Smooth muscle cell of the brain vasculature (primary cell): ENCODE measurements around the gene DTNB.
"Not testable (repeated sequence)": the region's sequence is repeated elsewhere in the genome, so short reads cannot be mapped to it uniquely, and the experiment has no call there.

Source experiments
- DNase-seq: peaks from one replicate; pipeline ENCODE4 v3.0.0-alpha.2; 2012; ENCODE audit warnings: low read depth, low spot score

Gene DTNB

DNA sequence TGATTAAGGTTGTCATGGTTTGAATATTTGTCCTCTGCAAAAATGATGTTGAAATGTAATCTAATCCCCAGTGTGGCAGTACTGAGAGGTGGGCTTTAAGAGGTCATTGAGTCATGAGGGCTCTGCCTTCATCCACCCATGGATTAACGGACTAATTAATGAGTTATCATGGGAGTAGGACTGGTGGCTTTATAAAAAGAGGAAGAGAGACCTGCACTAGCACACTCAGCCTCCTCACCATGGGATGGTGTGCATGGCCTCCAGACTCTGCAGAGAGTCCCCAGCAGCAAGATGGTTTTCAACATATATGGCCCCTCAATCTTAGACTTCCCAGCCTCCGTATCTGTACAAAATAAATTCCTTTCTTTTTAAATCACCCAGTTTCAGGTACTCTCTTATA lies 41.0 kb downstream of the DTNB start:
- DNase-seq, result no peak

DNA sequence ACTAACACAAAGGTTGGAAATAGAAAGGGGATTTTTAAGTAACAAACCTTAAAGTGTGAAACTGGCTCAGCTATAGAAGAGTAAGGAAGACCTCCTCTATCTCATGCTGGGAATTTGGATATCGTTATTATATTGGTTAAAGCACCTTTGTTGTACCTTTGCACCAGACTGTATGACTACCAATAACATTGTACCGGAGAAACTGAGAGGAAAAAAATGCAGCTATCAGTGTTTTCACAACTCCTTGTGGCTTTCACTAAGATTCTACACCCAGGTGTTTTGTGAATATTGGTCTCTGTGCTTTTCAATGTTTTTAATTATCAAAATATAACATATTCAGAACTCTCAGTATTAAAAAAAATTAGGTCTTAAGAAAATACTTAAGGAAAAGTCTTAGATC lies 48.7 kb downstream of the DTNB start:
- DNase-seq, result no peak

DNA sequence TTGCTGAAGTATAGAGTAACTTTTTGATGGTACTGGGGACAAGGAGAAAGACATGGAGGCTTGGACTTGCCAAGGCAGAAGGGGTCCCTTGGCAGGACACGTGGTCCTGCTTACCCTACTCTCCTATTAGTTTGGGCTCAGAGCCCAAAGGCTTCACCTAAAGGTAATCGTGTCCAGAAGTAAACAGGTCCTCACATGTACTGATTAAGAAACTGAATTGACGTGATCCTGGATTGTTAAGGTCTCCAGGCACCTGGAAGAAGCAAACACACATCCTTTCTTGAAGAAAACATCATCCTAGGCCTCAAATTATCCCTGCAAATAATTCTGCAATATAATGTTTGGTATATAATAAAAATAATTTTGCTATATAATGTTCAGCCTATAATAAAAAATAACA lies 50.0 kb downstream of the DTNB start:
- no peak for DNase-seq

DNA sequence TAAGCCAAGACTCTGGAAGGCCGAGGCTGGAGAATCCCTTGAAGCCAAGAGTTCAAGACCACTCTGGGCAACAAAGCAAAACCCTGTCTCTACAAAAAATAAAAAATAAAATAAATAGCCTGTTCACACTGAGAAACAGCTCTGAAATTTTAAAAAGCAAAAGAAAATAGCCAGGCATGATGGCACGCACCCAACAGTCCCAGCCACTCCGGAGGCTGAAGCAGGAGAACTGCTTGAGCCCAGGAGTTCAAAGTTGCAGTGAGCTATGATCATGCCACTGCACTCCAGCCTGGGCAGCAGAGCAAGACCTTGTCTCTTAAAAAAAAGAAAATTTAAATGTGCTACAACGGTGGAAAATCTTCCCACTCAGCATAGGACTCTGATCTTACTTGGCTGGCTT lies 52.7 kb downstream of the DTNB start:
- no peak for DNase-seq

DNA sequence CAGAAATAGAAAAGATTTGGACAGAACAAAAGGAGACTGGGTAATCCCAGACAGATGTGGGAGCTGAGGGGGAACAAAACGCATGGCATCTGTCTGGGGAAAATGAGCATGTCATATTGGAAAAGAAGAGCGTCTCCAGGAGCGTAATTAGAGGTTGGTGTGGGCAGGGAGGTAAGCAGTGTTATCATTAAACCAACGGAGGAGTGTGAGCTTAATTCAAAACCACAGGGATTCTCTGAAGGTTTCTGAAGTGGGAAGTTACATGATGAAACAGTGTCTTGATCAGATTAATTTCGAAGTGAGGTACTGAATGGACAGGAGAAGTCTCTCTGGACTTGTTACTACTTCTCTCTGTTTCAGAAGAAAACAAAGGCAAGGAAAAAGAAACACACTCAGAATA lies 53.3 kb downstream of the DTNB start:
- DNase-seq, result no peak

DNA sequence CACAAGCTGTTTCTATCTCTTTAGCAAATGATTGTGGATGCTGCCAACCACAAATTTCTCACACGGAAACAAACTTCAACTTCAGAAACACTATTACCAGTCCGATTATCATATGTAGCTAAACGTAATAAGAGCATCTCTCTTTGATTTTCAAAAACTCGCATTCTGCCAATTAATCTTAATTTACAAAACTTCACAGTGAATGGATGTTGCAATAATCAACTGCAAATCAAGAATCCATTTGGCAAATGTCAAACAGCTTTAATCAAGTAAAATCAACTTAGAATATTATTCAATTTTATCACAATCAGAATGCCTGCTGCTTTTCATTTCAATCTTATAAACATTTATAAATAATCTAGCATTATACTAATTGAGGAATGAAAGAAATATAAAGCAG lies 54.2 kb downstream of the DTNB start:
- no peak for DNase-seq

DNA sequence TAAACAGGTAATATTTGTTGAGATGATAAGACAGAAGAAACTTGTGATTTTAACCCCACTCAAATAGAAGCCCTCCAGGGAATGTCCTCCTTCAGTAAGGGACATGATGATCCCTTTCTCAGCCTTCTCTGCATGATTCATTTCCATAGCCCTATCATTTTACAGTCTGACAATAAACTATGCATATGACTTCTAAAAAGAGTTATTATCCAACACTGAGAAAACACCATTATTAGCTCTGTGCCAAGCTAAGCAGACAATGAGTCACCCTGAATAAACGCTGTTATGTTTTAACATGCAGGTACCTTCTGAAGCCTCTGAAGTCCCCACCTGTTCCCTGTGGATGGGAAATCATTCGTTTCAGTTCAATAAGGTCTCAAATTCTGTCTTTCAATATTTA lies 54.7 kb downstream of the DTNB start:
- DNase-seq, result peak; percentile 57

DNA sequence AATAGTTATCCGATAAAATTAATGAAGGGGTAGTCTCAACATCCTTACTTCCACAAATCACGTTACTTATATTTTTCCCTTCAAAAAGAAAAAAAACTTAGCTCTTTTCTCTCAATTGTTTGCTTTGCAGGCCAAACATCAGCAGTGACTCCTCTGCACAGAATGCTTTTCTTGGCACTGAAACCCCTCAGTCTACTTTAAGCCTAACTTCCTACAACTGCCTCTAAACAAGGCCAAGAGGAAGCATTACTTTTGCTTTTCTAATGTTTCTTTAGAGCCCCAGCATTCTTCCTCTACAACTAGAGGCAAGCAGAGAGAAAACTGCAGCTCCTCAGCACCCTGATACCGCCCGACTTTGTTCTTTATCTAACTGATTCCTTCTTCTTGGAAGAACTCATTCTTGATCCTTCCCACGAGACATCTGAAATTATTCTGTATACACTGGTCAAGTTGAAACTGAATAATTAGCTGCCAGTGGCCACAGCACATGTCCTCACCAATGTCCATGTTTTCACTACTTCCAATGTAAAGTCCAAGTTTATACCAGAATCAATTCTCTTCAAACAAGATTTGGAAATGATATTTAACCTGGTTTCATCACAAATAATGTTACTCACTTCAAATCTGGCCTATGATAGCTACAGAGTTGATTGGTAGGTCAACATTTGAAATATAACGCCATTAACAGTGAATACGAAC lies 55.3 kb downstream of the DTNB start:
- DNase-seq, result peak; percentile 79

DNA sequence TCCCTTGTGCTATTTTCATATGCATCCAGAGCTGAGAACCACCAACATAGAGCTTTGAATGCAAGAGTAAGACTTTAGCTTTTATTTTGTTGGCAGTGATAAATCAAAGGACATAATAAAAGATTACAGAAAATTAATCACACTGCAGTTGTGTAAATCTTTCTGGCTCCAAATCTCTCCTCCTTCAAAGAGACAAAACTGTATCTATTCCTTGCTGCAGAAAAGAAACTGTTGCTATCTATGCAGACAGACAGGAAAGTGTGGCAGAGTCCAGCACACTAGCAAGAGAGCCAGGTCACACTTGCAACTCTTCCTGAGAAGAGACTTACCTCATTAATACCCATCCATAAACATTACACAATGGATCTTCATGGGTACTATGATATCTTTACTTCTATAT lies 57.5 kb downstream of the DTNB start:
- no peak for DNase-seq

DNA sequence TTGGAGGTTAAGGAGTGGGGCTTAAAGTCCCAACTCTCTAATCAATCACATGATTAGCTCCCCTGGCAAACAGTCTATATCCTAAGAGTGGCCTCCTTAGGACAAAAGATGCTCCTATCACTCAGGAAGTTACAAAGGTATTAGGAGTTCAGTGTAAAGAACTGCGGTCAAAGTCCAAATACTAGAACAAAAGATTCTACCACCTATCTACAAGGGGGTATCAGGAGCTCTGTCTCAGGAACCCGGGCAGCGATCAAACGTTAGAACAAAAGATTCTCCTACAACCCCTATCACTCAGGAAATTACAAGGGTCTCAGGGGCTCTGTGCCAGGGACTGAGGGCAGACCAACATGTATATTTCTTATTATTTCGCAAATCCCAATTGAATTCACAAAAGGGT lies 58.0 kb downstream of the DTNB start:
- DNase-seq, result no peak

DNA sequence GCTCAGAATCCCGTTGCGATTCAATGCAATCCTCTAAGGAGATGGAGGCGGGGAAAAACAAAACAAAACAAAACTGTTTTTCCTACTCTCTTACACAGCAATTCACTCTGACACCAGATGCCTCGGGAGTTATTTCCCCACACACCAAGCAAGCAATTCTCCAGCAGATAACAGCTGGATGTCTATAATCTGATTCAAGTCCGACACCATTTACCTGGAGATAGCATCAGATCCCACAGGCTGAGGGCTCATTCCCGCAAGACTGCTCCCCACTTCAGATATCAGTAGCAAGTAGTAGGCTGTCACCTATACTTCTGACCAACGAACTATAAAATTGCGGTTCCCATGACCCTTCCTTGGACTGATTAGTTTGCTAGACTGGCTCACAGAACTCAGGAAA lies 58.7 kb downstream of the DTNB start:
- peak; percentile 37 for DNase-seq

DNA sequence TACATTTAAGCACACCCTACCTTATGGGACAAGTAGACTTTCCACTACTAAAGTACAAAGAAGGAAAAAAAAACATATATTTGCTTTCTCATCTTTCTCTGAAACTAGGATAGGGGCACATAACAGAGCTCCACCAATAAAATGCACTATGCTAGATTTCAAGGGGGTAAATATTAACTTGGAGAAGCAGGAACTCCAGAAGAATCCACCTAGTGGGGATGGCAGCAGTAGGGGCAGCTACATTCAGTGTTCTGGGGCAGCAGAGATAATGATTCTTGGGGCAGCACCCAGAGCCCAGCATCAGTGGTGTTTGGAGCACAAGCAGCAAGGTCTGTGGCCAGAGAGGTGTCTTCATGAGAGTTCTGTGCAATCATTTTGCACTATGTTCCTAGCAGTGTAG lies 64.7 kb downstream of the DTNB start:
- no peak for DNase-seq

DNA sequence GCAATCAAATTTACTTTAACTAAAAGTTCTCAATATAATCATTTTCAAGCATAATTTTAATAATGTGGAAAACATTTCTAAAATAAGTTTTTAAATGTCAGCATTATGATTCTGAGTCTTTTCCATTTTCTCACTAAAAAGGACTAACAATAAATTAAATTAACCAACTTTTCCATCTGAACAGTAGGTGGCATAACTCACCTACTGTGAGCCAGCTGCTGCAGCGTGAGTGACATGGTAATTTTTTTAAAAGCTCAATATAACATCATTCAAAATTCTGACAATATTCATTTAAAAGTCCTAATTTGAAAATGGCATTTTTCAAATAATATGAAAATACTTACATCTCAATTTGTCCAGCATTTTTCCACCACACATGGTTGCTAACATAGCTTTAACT lies 66.5 kb downstream of the DTNB start:
- DNase-seq, result no peak

DNA sequence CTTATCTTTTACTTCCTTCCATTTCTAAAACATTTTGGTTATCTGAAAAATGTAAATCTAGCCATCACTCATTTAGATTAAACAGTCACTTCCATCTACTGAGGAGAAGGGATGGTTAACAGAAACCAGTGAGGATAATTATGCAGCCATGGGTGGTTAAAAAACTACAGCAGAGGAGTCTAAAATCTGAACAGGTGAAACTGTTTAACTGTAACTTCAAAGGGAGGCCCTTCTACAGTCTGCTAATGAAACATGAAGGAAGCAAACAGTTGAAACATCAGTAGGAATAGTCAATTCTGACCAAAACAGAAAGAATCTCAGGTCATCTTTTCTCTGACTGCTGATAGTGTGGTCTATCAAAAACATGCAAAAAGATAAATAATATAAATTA lies 71.0 kb downstream of the DTNB start:
- no peak for DNase-seq

DNA sequence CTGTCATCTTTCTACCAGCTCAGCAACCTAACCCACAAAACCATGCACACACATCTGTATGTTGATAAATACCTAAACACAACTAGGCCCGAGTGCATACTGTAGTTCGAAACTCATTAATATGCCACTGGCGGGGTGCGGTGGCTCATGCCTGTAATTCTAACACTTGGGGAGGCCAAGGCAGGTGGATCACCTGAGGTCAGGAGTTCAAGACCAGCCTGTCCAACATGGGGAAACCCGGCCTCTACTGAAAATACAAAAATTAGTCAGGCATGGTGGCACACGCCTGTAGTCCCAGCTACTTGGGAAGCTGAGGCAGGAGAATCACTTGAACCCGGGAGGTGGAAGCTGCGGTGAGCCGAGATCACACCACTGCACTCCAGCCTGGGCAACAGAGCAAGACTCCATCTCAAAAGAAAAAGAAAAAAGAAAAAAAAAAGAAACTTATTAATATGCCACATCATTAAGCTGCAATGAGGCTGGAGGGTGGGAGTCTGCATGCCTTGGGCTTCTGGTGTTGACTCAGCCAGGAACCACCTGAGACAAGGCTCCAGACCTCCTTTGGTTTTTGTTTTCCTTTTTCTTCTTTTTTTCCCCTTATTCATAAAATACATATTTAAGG lies 71.6 kb downstream of the DTNB start:
- DNase-seq, result not testable (repeated sequence)

DNA sequence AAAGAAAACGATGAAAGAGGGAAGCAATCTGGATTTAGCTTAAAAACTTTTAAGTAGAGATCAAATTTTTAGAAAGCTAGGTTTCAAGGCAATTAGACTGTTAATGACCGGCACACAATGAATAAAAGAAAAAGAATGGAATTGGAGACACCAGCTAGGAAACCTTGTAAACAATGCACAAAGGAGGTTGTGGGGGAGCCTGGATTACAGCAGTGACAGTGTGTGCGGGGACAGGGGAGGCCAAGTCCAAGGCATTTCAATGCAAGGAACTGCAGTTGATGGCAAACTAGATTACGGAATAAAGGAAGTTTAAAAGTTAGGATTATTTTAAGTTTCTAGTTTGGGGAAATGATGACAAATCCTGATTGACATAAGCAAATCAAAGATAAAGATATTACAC lies 74.5 kb downstream of the DTNB start:
- DNase-seq, result no peak

DNA sequence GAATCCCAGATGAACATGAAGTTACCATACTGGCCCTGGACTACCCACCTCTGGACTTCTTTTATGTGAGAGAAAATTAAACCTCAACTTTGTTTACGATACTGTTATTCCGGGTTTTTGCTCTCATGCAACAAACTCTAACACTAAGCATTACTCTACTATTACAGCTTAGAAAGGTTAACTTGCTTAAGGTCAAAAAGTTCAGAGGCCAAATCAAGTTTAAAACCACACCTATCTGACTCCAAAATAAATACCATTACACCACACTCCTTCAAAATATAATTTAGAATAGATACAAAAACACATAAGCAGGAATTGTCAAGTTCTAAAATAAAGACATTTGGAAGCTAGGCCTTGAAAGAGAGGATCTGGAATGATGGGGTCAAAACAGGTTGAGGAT lies 75.0 kb downstream of the DTNB start:
- DNase-seq, result no peak

DNA sequence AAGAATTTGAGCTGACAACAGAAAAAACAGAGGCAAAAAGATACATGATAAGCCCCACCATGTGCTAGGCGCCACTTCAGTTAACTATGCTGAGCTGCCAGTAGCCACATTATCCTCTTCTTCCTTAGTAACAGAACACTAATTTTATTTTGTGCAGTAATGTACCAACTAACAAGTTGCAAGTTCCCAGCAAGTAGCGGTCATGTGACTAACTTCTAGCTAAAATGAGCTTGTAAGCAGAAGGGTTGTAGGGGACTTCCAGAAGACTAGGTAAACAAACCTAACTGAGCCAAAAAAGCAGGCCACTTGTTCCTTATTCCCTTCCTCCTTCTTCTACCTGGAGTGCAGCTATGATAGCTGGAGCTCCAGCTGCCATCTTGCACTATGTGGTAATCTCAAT lies 75.5 kb downstream of the DTNB start:
- DNase-seq, result no peak

DNA sequence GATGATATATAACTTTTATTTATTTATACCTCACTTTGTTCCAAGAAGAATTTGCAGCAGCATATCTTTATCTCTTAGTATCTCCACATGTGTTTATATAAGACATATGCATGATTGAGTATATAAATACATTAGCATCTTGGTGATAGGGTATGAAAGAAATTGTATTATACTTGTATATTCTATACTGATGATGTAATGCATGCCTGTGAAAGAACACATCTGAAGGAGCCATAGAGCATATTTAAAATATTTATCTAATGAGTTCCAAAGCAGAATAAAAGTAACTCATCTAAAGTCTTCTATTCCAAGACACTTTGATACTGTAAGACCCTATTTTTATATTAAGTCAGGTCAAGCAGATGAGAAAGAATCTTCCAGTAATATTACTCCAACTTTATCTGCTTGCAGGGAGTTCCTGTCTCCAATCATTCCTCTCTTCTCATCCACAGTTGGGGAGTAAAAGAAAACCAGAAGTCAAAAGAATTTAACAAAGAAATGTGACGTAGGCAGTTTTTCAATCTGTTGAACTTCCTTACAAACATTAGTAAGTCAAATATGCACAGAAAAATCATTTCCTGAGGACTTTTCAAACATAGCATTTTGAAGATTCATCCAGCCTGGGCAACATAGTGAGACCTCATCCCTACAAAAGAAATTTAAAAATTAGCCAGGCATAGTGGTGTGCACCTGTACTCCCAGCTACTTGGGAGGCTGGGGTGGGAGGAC lies 76.7 kb downstream of the DTNB start:
- no peak for DNase-seq

DNA sequence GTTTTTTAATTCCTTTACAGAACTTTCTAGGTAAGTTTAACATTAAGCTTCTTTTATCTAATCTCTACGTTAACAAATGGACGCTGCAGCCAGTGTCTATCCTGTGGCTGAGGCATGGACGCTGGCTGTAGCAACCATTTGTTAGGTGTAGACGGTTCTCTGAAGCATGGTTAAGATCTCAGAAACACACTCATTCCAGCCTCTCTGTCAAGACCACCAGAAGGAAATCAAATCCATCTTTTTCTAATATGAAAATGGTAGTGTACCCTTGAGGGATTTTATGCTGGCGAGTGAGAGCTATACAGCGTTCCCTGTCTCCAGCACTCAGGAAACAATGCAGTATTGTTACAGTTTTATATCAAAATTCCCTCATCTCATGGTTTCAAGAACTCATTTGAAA lies 78.0 kb downstream of the DTNB start:
- DNase-seq, result no peak

DNA sequence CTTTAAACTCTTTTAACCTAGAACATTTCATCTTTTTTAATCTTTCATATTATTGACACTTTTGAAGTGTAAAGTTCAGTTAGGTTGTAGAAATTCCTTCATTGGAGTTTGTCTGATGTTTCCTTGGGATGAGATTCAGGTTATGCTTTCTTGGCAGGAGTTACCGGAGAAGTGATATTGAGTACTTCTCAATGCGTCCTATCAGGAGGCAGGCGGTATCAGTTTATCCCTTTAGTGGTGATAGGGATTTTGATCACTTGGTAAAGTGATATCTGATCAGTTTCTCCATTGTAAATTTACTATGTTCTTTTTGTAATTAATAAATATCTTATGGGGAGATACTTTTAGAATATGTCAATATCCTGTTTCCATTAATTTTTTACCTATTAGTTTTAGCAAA lies 78.4 kb downstream of the DTNB start:
- no peak for DNase-seq

DNA sequence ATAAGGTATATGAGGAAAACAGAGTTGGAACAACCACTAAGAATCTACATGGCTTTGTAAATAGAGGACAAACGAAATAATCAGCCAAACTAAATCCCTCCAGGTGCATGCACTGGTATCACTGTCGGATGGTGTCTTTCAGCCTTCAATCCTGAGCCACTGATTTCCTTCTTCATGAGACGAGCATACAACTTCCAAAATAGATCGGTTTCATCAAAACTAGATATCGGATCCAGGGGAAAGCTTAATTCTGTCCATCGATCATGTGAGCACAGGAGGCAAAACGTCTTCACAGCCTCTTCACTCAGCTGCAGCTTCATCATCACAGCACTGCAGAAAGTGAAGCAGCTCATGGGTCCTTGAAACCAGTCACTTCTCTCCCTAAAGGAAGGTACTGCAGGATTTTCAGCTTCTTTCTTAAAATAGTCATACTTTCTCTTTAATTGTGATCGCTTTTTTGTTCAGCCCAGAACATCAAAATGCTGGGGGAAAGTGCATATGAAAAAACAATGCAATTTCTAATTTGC lies 80.5 kb downstream of the DTNB start:
- no peak for DNase-seq

DNA sequence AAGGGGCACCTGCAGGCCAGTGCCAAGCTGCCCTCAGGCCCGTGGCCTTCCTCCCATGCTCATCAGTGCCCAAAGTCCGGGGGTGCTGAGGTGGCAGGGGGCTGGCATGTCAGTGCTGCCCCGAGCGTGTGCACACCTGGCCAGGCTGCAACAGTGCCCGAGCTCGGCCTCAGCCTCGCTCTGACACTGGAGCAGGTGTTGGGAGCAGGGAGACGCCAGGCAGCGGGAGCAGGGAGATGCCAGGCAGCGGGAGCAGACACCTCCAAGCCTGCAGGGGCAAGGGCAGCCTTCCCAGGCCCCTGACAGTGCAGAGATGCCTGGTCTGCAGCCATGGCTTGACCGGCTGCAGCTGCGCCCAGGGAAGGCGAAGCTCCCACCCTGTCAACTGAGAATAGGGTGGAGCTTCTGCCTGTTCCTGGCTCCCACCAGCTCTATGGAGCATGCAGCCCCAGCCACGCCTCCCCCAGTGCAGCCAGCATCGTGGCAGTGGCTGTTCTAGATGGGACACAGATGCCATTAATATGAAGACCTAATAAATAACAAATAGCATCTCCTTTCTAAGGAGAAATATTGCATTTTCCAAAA lies 82.4 kb downstream of the DTNB start:
- no peak for DNase-seq
